Prostate gland (tissue), 2 donors: ENCODE results near the gene ARMC9. TPM values are rescaled to one million over a fixed set of nuclear protein-coding genes. Genes with fewer than 3 reads are reported as not detected.

Source experiments
- DNase-seq: peaks from one replicate; pipeline ENCODE4 v3.0.0-alpha.2; 2019; ENCODE audit warnings: low spot score
- H3K27ac ChIP-seq, 2 donors: fragments of 200-600 bp; sonication (generic); 2 replicates each; pipeline ENCODE4 v1.5.1; 2017 to 2019
- H3K27me3 ChIP-seq: fragments of 200-600 bp; sonication (generic); replicated peaks from 2 replicates; pipeline ENCODE4 v1.5.1; 2019; ENCODE audit not compliant: insufficient read depth
- H3K36me3 ChIP-seq, 2 donors: fragments of 200-600 bp; sonication (generic); 1 replicate in 1 of 2; 2 replicates in 1 of 2; pipeline versions ENCODE4 v1.5.1 to v1.8.1; 2017 to 2019
- H3K4me1 ChIP-seq: fragments of 200-600 bp; sonication (generic); replicated peaks from 2 replicates; pipeline ENCODE4 v1.5.1; 2019
- H3K4me3 ChIP-seq, 2 donors: fragments of 200-600 bp; sonication (generic); 2 replicates each; pipeline ENCODE4 v1.5.1; 2017 to 2019
- H3K9me3 ChIP-seq: fragments of 200-600 bp; sonication (generic); 2 replicates; pipeline ENCODE4 v1.5.1; 2017
- CTCF ChIP-seq, 4 experiments: fragments of 200-600 bp in 2 of 4; fragments of 450-650 bp in 2 of 4; sonication (generic) in 2 of 4; IDR thresholded peaks; 1 replicate in 3 of 4; 2 replicates in 1 of 4; pipeline ENCODE4 v1.5.1; 2016 to 2019; ENCODE audit warnings: antibody characterized with exemption in 4 of 4, mild to moderate bottlenecking in 2 of 4, moderate library complexity in 2 of 4
- POLR2A ChIP-seq: fragments of 450-650 bp; IDR thresholded peaks from one replicate; pipeline ENCODE4 v1.6.1; 2016; ENCODE audit warnings: antibody characterized with exemption, mild to moderate bottlenecking
- POLR2AphosphoS5 ChIP-seq: sonication (generic); formaldehyde crosslinking; IDR thresholded peaks from one replicate; pipeline ENCODE4 v1.6.1; 2017; ENCODE audit warnings: antibody characterized with exemption
- WGBS: methylation state at CpG from one replicate; pipeline ENCODE4 v1.1.5; 2018; 5-methylcytosine and 5-hydroxymethylcytosine counted together
- intact Hi-C: fragments of 100-400 bp; cut with DNase I; formaldehyde crosslinking; loops from one replicate; pipeline ENCODE4 v1.14.2; 2022
- total RNA-seq, 2 donors: library from RNA; depleted of rRNA; stranded (reverse); fragments of >200 nt; gene quantifications; one replicate each; pipeline ENCODE4 v1.1.0, GENCODE V29; 2016

ARMC9 gene
- total RNA-seq, 2 donors from 2014 or later = 11.3 to 40.0 TPM

- no peak overlapping the region for H3K27ac ChIP-seq
- H3K9me3 ChIP-seq = no peaks in the 10 kb centered on the region
- 86% methylated on average over 9 of the region's 9 CpGs for WGBS
- TF ChIP-seq CTCF (IDR thresholded peaks at IDR 0.05) = no peak
- H3K4me1 ChIP-seq = no peaks in the 10 kb centered on the region
- H3K27me3 ChIP-seq = no peaks in the 10 kb centered on the region
- DNase-seq = no peak
- no peak overlapping the region for H3K4me3 ChIP-seq
- H3K36me3 ChIP-seq = no peaks in the 10 kb centered on the region
- intact Hi-C loops = no loop called here
Measured at GRCh38 chr2:231362555-231363184, 164.2 kb downstream of the ARMC9 start.

DNA sequence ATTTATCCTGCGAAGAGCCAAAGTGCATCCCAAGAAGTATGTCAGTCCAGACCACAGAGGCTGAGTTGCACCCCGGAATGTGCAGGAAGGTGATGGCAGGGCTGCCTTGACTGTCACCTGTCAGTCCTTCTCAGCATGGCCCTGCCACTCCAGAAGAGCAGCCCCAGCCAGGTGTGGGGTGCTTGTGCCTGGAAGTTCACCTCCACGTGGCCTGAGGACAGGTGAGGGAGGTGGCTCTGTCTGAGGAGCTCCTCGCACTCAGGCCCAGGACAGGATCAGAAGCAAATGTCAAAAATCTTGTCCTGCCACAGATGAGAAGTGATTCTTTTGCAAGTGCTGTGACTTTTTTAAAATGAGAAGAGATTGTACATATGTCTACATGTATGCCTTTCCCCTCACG is 165.6 kb downstream of the ARMC9 start:
- Histone ChIP-seq H3K9me3 (no peaks in the 10 kb centered on the region), H3K4me1 (no peaks in the 10 kb centered on the region), H3K27ac (no peak overlapping the region), H3K27me3 (no peaks in the 10 kb centered on the region), H3K36me3 (no peaks in the 10 kb centered on the region), H3K4me3 (no peak overlapping the region)
- WGBS = 89% methylated on average over 5 of the region's 5 CpGs
- no peak for DNase-seq
- TF ChIP-seq POLR2A (no peak), POLR2AphosphoS5 (no peak), CTCF (IDR thresholded peaks at IDR 0.05) (no peak)
- intact Hi-C loops = no loop called here

DNA sequence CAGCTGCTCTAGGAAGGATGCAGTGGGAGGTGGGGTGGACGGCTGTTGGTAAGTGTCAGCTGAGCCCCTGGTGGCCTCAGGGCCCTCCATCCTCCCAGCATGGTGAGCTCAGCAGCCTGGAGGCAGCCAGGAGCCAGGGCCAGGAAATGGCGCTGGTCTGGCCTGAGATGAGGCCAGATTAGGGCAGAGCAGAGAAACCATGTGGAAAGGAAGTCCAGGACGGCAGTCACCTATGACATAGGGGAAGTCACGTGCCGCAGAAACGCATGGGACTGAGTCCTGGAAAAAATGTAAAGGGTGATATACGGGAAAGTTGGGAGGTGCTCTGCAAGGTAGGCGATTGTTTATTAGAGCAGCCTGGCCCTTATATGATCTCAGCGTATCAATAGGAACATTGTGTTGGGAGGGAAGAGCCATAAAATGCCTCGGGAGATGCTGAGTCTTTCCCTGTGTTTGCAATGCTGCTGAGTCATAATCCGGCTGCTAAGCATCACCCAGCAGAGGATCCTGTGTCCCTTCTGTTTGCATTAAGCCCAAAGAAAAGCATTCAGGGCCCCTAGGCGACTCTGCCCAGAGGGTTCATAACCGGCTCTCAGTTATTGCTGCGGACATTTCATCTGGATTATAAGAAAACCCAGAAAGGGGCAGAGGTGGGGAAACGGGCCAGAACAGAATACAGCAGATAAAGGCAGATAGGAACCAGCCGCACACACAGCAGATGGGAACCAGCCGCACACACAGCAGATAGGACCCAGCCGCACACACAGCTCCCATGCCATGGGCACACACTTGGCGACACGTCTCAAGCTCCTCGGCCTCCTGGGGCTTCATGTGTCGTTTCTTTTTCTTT is 166.8 kb downstream of the ARMC9 start:
- no peaks in the 10 kb centered on the region for H3K36me3 ChIP-seq
- no peaks in the 10 kb centered on the region for H3K9me3 ChIP-seq
- no peak for DNase-seq
- WGBS = 34% methylated on average over 22 of the region's 22 CpGs
- no peak overlapping the region for H3K4me3 ChIP-seq
- H3K4me1 ChIP-seq = no peaks in the 10 kb centered on the region
- intact Hi-C loops = no loop called here
- TF ChIP-seq POLR2AphosphoS5 = peak; percentile 35
- TF ChIP-seq CTCF (IDR thresholded peaks at IDR 0.05) = no peak
- TF ChIP-seq POLR2A = no peak
- H3K27me3 ChIP-seq = no peaks in the 10 kb centered on the region
- peak overlapping the region; percentile 2 to 46 for H3K27ac ChIP-seq

GRCh38 chr2:231367178-231367577 is 168.7 kb downstream of the ARMC9 start:
- no peak overlapping the region for H3K4me3 ChIP-seq
- no peak for DNase-seq
- intact Hi-C loops = no loop called here
- H3K4me1 ChIP-seq = no peaks in the 10 kb centered on the region
- TF ChIP-seq POLR2AphosphoS5 = no peak
- no peak for TF ChIP-seq POLR2A
- TF ChIP-seq CTCF (IDR thresholded peaks at IDR 0.05) = no peak
- no peaks in the 10 kb centered on the region for H3K36me3 ChIP-seq
- H3K27ac ChIP-seq = no peak overlapping the region
- H3K9me3 ChIP-seq = no peaks in the 10 kb centered on the region
- WGBS = 96% methylated on average over 8 of the region's 8 CpGs
- H3K27me3 ChIP-seq = no peaks in the 10 kb centered on the region
